Vagina (tissue), 2 donors: Measurements from ENCODE around the gene ATP5IF1.

Experiments used
- CTCF ChIP-seq, 3 experiments: fragments of 450-650 bp in 2 of 3; fragments of 200-600 bp in 1 of 3; sonication (generic) in 1 of 3; IDR thresholded peaks; one replicate each; pipeline ENCODE4 v1.5.1; 2017 to 2019; ENCODE audit warnings: antibody characterized with exemption in 3 of 3, mild to moderate bottlenecking in 2 of 3, moderate library complexity in 2 of 3
- POLR2A ChIP-seq, 2 donors: fragments of 450-650 bp; IDR thresholded peaks; one replicate each; pipeline ENCODE4 v1.6.1; 2017; ENCODE audit warnings: antibody characterized with exemption in 2 of 2, mild to moderate bottlenecking in 2 of 2, moderate library complexity in 2 of 2
- POLR2AphosphoS5 ChIP-seq, 2 donors: sonication (generic); formaldehyde crosslinking; IDR thresholded peaks; one replicate each; pipeline ENCODE4 v1.9.0; 2017; ENCODE audit warnings: antibody characterized with exemption in 2 of 2, mild to moderate bottlenecking in 2 of 2, low read depth in 1 of 2; ENCODE audit not compliant: insufficient read depth in 1 of 2

GRCh38 chr1:28256197-28256827 is 20.4 kb downstream of the ATP5IF1 start:
- no peak for TF ChIP-seq CTCF (IDR thresholded peaks at IDR 0.05)
- no peak for TF ChIP-seq POLR2AphosphoS5 (IDR thresholded peaks at IDR 0.05; ENCODE audit: insufficient read depth in 1 of 2, low read depth in 1 of 2)
- TF ChIP-seq POLR2A (IDR thresholded peaks at IDR 0.05): no peak
